Uterus (tissue), 2 donors: ENCODE results near the gene ZFAND3.

ENCODE experiments used
- POLR2A ChIP-seq, 2 donors: fragments of 450-650 bp; IDR thresholded peaks; one replicate each; pipeline ENCODE4 v1.6.1; 2016; ENCODE audit warnings: antibody characterized with exemption in 2 of 2, mild to moderate bottlenecking in 1 of 2, moderate library complexity in 1 of 2
- TF ChIP-seq, protein P1 (sequence below), 4 experiments: fragments of 200-600 bp in 2 of 4; fragments of 450-650 bp in 2 of 4; sonication (generic) in 2 of 4; IDR thresholded peaks; one replicate each; pipeline ENCODE4 v1.5.1; 2016 to 2019; ENCODE audit warnings: antibody characterized with exemption in 4 of 4, mild to moderate bottlenecking in 2 of 4, moderate library complexity in 1 of 4

DNA sequence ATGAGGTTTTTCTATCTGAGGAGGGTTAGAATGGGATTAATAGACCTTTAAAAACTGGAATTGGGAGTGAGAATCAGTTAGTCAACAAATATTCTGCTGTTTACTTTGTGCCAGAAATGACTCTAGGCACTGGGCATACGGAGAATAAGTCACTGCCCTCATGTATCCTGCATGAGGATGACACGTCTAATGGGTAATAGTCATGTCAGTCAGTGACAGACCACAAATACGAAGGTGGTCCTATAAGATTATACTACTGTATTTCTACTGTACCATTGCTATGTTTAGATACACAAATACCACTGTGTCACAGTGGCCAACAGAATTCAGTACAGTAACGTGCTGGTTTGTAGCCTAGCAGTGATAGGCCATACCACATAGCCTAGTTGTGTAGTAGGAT is 30.7 kb downstream of the ZFAND3 start:
- TF ChIP-seq, protein P1, sequence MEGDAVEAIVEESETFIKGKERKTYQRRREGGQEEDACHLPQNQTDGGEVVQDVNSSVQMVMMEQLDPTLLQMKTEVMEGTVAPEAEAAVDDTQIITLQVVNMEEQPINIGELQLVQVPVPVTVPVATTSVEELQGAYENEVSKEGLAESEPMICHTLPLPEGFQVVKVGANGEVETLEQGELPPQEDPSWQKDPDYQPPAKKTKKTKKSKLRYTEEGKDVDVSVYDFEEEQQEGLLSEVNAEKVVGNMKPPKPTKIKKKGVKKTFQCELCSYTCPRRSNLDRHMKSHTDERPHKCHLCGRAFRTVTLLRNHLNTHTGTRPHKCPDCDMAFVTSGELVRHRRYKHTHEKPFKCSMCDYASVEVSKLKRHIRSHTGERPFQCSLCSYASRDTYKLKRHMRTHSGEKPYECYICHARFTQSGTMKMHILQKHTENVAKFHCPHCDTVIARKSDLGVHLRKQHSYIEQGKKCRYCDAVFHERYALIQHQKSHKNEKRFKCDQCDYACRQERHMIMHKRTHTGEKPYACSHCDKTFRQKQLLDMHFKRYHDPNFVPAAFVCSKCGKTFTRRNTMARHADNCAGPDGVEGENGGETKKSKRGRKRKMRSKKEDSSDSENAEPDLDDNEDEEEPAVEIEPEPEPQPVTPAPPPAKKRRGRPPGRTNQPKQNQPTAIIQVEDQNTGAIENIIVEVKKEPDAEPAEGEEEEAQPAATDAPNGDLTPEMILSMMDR (IDR thresholded peaks at IDR 0.05), result no peak
- TF ChIP-seq POLR2A (IDR thresholded peaks at IDR 0.05), result no peak
